Adrenal gland (tissue), 12 donors: Measurements from ENCODE around the gene ASTN2. TPM values are rescaled to one million over a fixed set of nuclear protein-coding genes. Genes with fewer than 3 reads are reported as not detected.

Experiments
- DNase-seq, 7 donors: peaks; one replicate each; pipeline ENCODE4 v3.0.0-alpha.2; 2019 to 2020
- H3K27ac ChIP-seq, 5 donors: fragments of 200-600 bp; sonication (generic) in 4 of 5; 1 replicate in 3 of 5; 2 replicates in 2 of 5; pipeline versions ENCODE4 v1.5.1 to v1.8.0; 2016 to 2020; ENCODE audit warnings: mild to moderate bottlenecking in 1 of 5
- H3K27me3 ChIP-seq: fragments of 200-600 bp; 2 replicates; pipeline ENCODE4 v1.8.0; 2021
- H3K36me3 ChIP-seq, 2 donors: fragments of 200-600 bp; replicated peaks in 1 of 2; 1 replicate in 1 of 2; 2 replicates in 1 of 2; pipeline versions ENCODE4 v1.5.1 to v1.8.0; 2018 to 2022
- H3K4me1 ChIP-seq, 2 donors: fragments of 200-600 bp; replicated peaks in 1 of 2; 1 replicate in 1 of 2; 2 replicates in 1 of 2; pipeline versions ENCODE4 v1.5.1 to v1.8.0; 2018 to 2021
- H3K4me3 ChIP-seq, 4 donors: fragments of 200-600 bp; sonication (generic) in 3 of 4; one replicate each; pipeline ENCODE4 v1.5.1; 2016 to 2018
- H3K9me3 ChIP-seq, 3 donors: fragments of 200-600 bp; sonication (generic) in 1 of 3; replicated peaks in 1 of 3; 1 replicate in 2 of 3; 2 replicates in 1 of 3; pipeline versions ENCODE4 v1.5.1 to v1.8.0; 2016 to 2021
- POLR2A ChIP-seq, 2 donors: fragments of 450-650 bp; IDR thresholded peaks; one replicate each; pipeline ENCODE4 v1.6.1; 2017; ENCODE audit warnings: antibody characterized with exemption in 2 of 2, mild to moderate bottlenecking in 2 of 2, moderate library complexity in 1 of 2
- WGBS, 4 donors: extraction: QIAGEN DNeasy Blood & Tissue Kit in 2 of 4; methylation state at CpG; one replicate each; pipeline versions ENCODE4 v1.1.5 to v1.1.7; 2013 to 2017; 5-methylcytosine and 5-hydroxymethylcytosine counted together
- intact Hi-C, 2 donors: fragments of 100-400 bp; cut with DNase I; formaldehyde crosslinking; loops; one replicate each; pipeline versions ENCODE4 v1.14.1 to v1.15.0; 2022 to 2023
- polyA plus RNA-seq, 3 donors: library from polyadenylated mRNA; stranded (reverse); fragments of 200-250 nt in 2 of 3; fragments of 350-450 nt in 1 of 3; fragmentation: Illumina TruSeq in 1 of 3; extraction: RNeasy Lipid Tissue Mini Kit (QIAGEN cat#74804) in 1 of 3; gene quantifications; one replicate each; pipeline ENCODE4 v1.2.3, GENCODE V29; 2013 to 2014
- total RNA-seq, 9 donors: library from RNA; depleted of rRNA in 4 of 9; stranded (reverse); fragments of >200 nt in 4 of 9; fragments of 120-200 nt in 1 of 9; fragmentation: NEBNext Ultra II Directional in 1 of 9; extraction: Animal tissue kit (Norgen Biotek cat#: 25700) in 1 of 9; gene quantifications; one replicate each; pipeline versions ENCODE4 v1.1.0 to v1.2.4, GENCODE V29; 2013 to 2023
- TF ChIP-seq, protein P1 (sequence below), 6 experiments: fragments of 450-650 bp in 4 of 6; fragments of 200-600 bp in 2 of 6; sonication (generic) in 1 of 6; IDR thresholded peaks; 1 replicate in 5 of 6; 2 replicates in 1 of 6; pipeline versions ENCODE4 v1.5.1 to v1.8.0; 2016 to 2021; ENCODE audit warnings: antibody characterized with exemption in 6 of 6, mild to moderate bottlenecking in 2 of 6, moderate library complexity in 1 of 6
- donor health status: healthy with polysubstance abuse.
- donor health status: Bipolar disorder and iron deficiency.
- donor health status: DM: yes; HTN: yes; CAD: no.
- donor health status: DM: no; HTN: no; CAD: no.
- donor health status: DM: no; HTN: no; CAD: no.
- donor health status: DM: yes; HTN: yes; CAD: no.

Gene ASTN2
- total and polyA plus RNA-seq, 12 donors: 2.5 to 15.6 (median 6.8) TPM

DNA sequence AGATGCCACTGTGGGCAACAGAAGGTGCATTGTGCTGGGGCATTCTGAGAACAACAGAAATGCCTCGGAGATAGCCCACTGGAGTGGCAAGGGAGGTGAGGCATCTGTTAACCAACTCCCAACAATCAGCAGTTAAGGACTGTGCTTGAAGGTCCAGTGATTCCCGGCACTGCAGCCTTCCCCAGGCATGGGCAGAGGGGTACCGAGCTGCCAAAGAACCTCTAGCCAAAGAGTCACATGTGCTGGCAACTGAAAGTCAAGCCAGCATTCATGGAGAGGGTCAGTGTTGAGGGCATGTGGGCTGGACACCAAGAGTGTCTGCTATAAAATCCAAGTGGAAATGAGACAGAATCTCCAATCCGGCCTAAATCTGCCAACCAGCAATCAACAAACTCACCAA lies 149.6 kb downstream of the ASTN2 start:
- no peak for DNase-seq
- no peaks in the 10 kb centered on the region for H3K27me3 ChIP-seq
- no peaks in the 10 kb centered on the region for H3K9me3 ChIP-seq
- TF ChIP-seq POLR2A (IDR thresholded peaks at IDR 0.05): no peak
- TF ChIP-seq, protein P1, sequence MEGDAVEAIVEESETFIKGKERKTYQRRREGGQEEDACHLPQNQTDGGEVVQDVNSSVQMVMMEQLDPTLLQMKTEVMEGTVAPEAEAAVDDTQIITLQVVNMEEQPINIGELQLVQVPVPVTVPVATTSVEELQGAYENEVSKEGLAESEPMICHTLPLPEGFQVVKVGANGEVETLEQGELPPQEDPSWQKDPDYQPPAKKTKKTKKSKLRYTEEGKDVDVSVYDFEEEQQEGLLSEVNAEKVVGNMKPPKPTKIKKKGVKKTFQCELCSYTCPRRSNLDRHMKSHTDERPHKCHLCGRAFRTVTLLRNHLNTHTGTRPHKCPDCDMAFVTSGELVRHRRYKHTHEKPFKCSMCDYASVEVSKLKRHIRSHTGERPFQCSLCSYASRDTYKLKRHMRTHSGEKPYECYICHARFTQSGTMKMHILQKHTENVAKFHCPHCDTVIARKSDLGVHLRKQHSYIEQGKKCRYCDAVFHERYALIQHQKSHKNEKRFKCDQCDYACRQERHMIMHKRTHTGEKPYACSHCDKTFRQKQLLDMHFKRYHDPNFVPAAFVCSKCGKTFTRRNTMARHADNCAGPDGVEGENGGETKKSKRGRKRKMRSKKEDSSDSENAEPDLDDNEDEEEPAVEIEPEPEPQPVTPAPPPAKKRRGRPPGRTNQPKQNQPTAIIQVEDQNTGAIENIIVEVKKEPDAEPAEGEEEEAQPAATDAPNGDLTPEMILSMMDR (IDR thresholded peaks at IDR 0.05): no peak
- intact Hi-C loops: no loop called here
- no peaks in the 10 kb centered on the region for H3K36me3 ChIP-seq
- H3K4me3 ChIP-seq: no peak overlapping the region
- WGBS, 4 donors: 62 to 75% (median 72%) methylated on average over 4 of the region's 4 CpGs
- no peak overlapping the region for H3K27ac ChIP-seq
- no peaks in the 10 kb centered on the region for H3K4me1 ChIP-seq

- 36 to 51% (median 42%) methylated on average over 8 of the region's 8 CpGs for WGBS, 4 donors
- intact Hi-C loops: no loop called here
- no peaks in the 10 kb centered on the region for H3K9me3 ChIP-seq
- H3K4me1 ChIP-seq: no peaks in the 10 kb centered on the region
- H3K27ac ChIP-seq: no peak overlapping the region
- no peak for DNase-seq
- no peaks in the 10 kb centered on the region for H3K27me3 ChIP-seq
- H3K36me3 ChIP-seq: no peaks in the 10 kb centered on the region
- no peak overlapping the region for H3K4me3 ChIP-seq
- no peak for TF ChIP-seq POLR2A (IDR thresholded peaks at IDR 0.05)
- TF ChIP-seq, protein P1 (IDR thresholded peaks at IDR 0.05): no peak
These were observed 156.5 kb downstream of the ASTN2 start for GRCh38 chr9:117258184-117258866.

GRCh38 chr9:117253261-117253660 lies 161.6 kb downstream of the ASTN2 start:
- no peaks in the 10 kb centered on the region for H3K27me3 ChIP-seq
- H3K4me3 ChIP-seq: no peak overlapping the region
- no peak for TF ChIP-seq POLR2A (IDR thresholded peaks at IDR 0.05)
- TF ChIP-seq, protein P1 (IDR thresholded peaks at IDR 0.05): no peak
- no peak overlapping the region for H3K27ac ChIP-seq
- no peaks in the 10 kb centered on the region for H3K36me3 ChIP-seq
- DNase-seq: no peak
- intact Hi-C loops: no loop called here
- WGBS, 4 donors: 29 to 38% (median 34%) methylated on average over 2 of the region's 2 CpGs
- no peaks in the 10 kb centered on the region for H3K4me1 ChIP-seq
- no peaks in the 10 kb centered on the region for H3K9me3 ChIP-seq

DNA sequence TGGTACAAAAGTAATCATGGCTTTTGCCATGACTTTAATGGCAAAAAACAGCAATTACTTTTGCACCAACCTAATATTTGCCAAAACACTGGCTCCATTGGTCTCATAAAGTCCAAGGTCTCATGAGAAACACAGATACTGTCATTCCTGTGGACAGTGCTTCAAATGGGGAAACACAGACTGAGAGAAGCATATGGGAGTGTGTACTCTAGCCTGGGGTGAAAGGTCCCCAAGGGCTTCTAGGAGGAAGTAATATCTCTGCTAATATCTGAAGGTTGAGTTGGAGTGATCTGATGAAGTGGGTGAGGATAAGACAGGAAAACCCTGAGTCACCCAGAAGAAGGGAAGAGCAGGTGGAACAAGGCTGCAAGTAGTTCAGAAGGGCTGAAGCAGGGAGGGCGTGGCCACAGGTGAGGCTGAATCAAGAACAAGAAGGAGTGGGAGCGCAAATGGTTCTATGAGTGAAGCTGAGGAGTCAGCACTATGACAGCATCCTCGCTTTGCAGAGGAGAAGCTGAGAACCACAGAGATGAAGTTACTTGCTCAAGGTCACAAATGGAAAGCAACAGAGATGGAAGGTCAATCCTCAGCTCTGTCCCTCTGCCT lies 164.1 kb downstream of the ASTN2 start:
- Histone ChIP-seq H3K4me3 (no peak overlapping the region), H3K4me1 (no peaks in the 10 kb centered on the region), H3K36me3 (no peaks in the 10 kb centered on the region), H3K27ac (no peak overlapping the region), H3K9me3 (no peaks in the 10 kb centered on the region), H3K27me3 (no peaks in the 10 kb centered on the region)
- intact Hi-C loops: no loop called here
- 73 to 85% (median 78%) methylated on average over 3 of the region's 3 CpGs for WGBS, 4 donors
- TF ChIP-seq POLR2A (IDR thresholded peaks at IDR 0.05): no peak
- no peak for DNase-seq

DNA sequence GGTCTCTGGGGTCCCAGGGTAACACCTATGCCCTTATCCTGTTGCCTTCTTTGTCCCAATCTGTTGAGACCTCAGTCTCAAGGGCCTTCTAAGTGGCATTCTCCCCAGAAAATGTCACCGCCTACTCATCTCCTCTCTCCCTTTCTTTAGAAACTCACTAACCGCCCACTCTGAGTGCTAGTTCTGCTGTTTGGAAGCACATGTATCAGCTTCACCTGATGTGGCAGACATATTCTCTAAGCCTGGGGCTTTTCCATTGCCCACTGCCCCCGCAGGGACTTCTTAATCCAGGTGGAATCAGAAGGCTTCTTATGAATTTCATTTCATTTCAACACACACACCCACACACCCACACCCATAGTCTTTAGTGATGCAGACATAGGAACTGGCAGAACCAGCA lies 165.1 kb downstream of the ASTN2 start:
- H3K27me3 ChIP-seq: no peaks in the 10 kb centered on the region
- WGBS, 4 donors: 72 to 80% (median 79%) methylated on average over 3 of the region's 3 CpGs
- intact Hi-C loops: no loop called here
- no peak overlapping the region for H3K4me3 ChIP-seq
- H3K36me3 ChIP-seq: no peaks in the 10 kb centered on the region
- TF ChIP-seq, protein P1 (IDR thresholded peaks at IDR 0.05): no peak
- DNase-seq: no peak
- H3K27ac ChIP-seq: no peak overlapping the region
- H3K4me1 ChIP-seq: no peaks in the 10 kb centered on the region
- no peaks in the 10 kb centered on the region for H3K9me3 ChIP-seq
